Measurements from ENCODE around the gene SPATC1L.

Gene SPATC1L

GRCh38 chr21:46129846-46130651 lies 54.2 kb downstream of the SPATC1L start:
- DNase-seq, result no peak

GRCh38 chr21:46128933-46129571 lies 55.2 kb downstream of the SPATC1L start:
- no peak for DNase-seq

GRCh38 chr21:46128106-46128932 lies 55.9 kb downstream of the SPATC1L start:
- no peak for DNase-seq

GRCh38 chr21:46127239-46128105 lies 56.8 kb downstream of the SPATC1L start:
- no peak for DNase-seq

- no peak for DNase-seq
These were observed 57.7 kb downstream of the SPATC1L start for GRCh38 chr21:46126309-46127238.

- no peak for DNase-seq
These were observed 58.4 kb downstream of the SPATC1L start for GRCh38 chr21:46125846-46126301.

- no peak for DNase-seq
These were observed 59.1 kb downstream of the SPATC1L start for GRCh38 chr21:46124926-46125845.

- DNase-seq, result no peak
These were observed 60.0 kb downstream of the SPATC1L start for GRCh38 chr21:46124083-46124925.

GRCh38 chr21:46122758-46123683 lies 61.2 kb downstream of the SPATC1L start:
- no peak for DNase-seq

- DNase-seq, result no peak
These were observed 62.0 kb downstream of the SPATC1L start for GRCh38 chr21:46122237-46122671.

- DNase-seq, result no peak
These were observed 62.7 kb downstream of the SPATC1L start for GRCh38 chr21:46121286-46122221.

GRCh38 chr21:46120301-46121285 lies 63.7 kb downstream of the SPATC1L start:
- no peak for DNase-seq

GRCh38 chr21:46119637-46120271 lies 64.5 kb downstream of the SPATC1L start:
- DNase-seq, result no peak

- DNase-seq, result no peak
These were observed 65.1 kb downstream of the SPATC1L start for GRCh38 chr21:46119144-46119636.
